HG02571 (cell line): ENCODE measurements around the gene CIAO2A.
"Not testable (repeated sequence)": the region's sequence is repeated elsewhere in the genome, so short reads cannot be mapped to it uniquely, and the experiment has no call there.

Experiments used
- ATAC-seq: cut with Tn5 transposase; IDR thresholded peaks from one replicate; pipeline ENCODE4 v1.9.1; 2021; ENCODE audit warnings: mild to moderate bottlenecking, moderate library complexity; ENCODE audit not compliant: unreplicated experiment

CIAO2A gene

GRCh38 chr15:64093627-64094417, at the start of gene CIAO2A:
Gene CIAO2A (minus strand): TSS chr15:64093838. CDS start chr15:64093768, 70 bp downstream.
- ATAC-seq = peak; percentile 56

GRCh38 chr15:64143276-64143675, 49.6 kb upstream of the CIAO2A start:
- ATAC-seq = no peak

- no peak for ATAC-seq
Observed at GRCh38 chr15:64141798-64142512, 48.3 kb upstream of the CIAO2A start.

- no peak for ATAC-seq
Observed at GRCh38 chr15:64138331-64138941, 44.8 kb upstream of the CIAO2A start.

GRCh38 chr15:64137226-64137833, 43.7 kb upstream of the CIAO2A start:
- ATAC-seq = no peak

- ATAC-seq = no peak
Observed at GRCh38 chr15:64136347-64136746, 42.7 kb upstream of the CIAO2A start.

GRCh38 chr15:64134345-64134829, 40.7 kb upstream of the CIAO2A start:
- no peak for ATAC-seq

- no peak for ATAC-seq
Observed at GRCh38 chr15:64133623-64134344, 40.1 kb upstream of the CIAO2A start.

GRCh38 chr15:64132217-64132616, 38.6 kb upstream of the CIAO2A start:
- no peak for ATAC-seq

GRCh38 chr15:64131547-64131946, 37.9 kb upstream of the CIAO2A start:
- no peak for ATAC-seq

GRCh38 chr15:64130159-64130558, 36.5 kb upstream of the CIAO2A start:
- ATAC-seq = no peak

GRCh38 chr15:64127521-64128270, 34.1 kb upstream of the CIAO2A start:
- ATAC-seq = no peak

- no peak for ATAC-seq
Observed at GRCh38 chr15:64125978-64126377, 32.3 kb upstream of the CIAO2A start.

GRCh38 chr15:64122936-64123351, 29.3 kb upstream of the CIAO2A start:
- no peak for ATAC-seq

GRCh38 chr15:64122444-64122843, 28.8 kb upstream of the CIAO2A start:
- no peak for ATAC-seq

GRCh38 chr15:64121614-64122013, 28.0 kb upstream of the CIAO2A start:
- ATAC-seq = no peak

GRCh38 chr15:64120322-64120721, 26.7 kb upstream of the CIAO2A start:
- not testable (repeated sequence) for ATAC-seq

GRCh38 chr15:64117759-64118487, 24.3 kb upstream of the CIAO2A start:
- ATAC-seq = no peak

- no peak for ATAC-seq
Observed at GRCh38 chr15:64112904-64113303, 19.3 kb upstream of the CIAO2A start.
